GM12872 (cell line): Measurements from ENCODE around the gene CDH18.

Experiments used
- CTCF ChIP-seq: IDR thresholded peaks from 3 replicates; pipeline ENCODE4 v1.5.1; 2011; ENCODE audit warnings: low read depth, mild to moderate bottlenecking, low read length, moderate library complexity; ENCODE audit not compliant: insufficient read depth

Gene CDH18

GRCh38 chr5:19608444-19609002, 379.5 kb downstream of the CDH18 start:
- no peak for TF ChIP-seq CTCF

- no peak for TF ChIP-seq CTCF
Observed at GRCh38 chr5:19605846-19606407, 382.1 kb downstream of the CDH18 start.

- no peak for TF ChIP-seq CTCF
Observed at GRCh38 chr5:19584131-19584530, 403.9 kb downstream of the CDH18 start.

DNA sequence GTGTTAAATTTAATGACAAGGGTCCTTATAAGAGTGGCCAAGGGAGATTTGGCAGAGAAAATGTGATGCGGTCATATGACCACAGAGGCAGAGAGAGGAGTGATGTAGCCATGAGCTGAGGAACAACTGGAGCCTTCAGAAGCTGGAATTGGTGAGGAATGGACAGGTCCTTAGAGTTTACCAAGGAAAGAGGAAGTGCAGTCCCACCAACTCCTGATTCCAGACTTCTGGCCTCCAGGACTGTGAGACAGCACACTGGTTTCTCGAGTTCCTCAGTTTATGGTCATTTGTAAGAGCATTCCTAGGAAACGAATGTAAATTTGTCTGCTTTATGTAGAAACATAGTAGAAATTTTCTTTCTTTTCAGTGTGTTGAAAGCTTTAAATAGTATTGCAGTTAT, 410.1 kb downstream of the CDH18 start:
- TF ChIP-seq CTCF, result no peak

- no peak for TF ChIP-seq CTCF
Observed at GRCh38 chr5:19568004-19568403, 420.0 kb downstream of the CDH18 start.

GRCh38 chr5:19565466-19565865, 422.5 kb downstream of the CDH18 start:
- no peak for TF ChIP-seq CTCF

GRCh38 chr5:19564036-19564435, 424.0 kb downstream of the CDH18 start:
- TF ChIP-seq CTCF, result no peak

- no peak for TF ChIP-seq CTCF
Observed at GRCh38 chr5:19555876-19556275, 432.1 kb downstream of the CDH18 start.
